ENCODE results near the gene HS6ST1. TPM values are rescaled to one million over a fixed set of nuclear protein-coding genes. Genes with fewer than 3 reads are reported as not detected.

HS6ST1 gene
- total and polyA plus RNA-seq, 2 of the 4 experiments (the other 2 are of a cell fraction): 29.9 to 36.9 TPM

GRCh38 chr2:128320192-128320905 is 1.7 kb upstream of the HS6ST1 start (continued):
- TF ChIP-seq MXI1 (IDR thresholded peaks at IDR 0.05; ENCODE audit: borderline replicate concordance, low read depth, low read length) (no peak), CHD1 (IDR thresholded peaks at IDR 0.05; ENCODE audit: low read depth, low read length) (no peak)

GRCh38 chr2:128319631-128320191 is 1.0 kb upstream of the HS6ST1 start:
- Histone ChIP-seq H3K9ac (ENCODE audit: low read depth, low read length) (no peak overlapping the region), H3K14ac (replicated peaks; ENCODE audit: low read depth, low read length) (no peak overlapping the region), H3K9me1 (ENCODE audit: insufficient read depth, low read length) (peaks cover 14% of the 10 kb centered on the region), H3K27me3 (ENCODE audit: control insufficient read depth, insufficient read depth, low read length) (no peaks in the 10 kb centered on the region), H4K8ac (ENCODE audit: low read depth in 2 of 2, low read length in 2 of 2) (no peak overlapping the region; a peak in 1 of 4 replicates), H3K79me1 (ENCODE audit: low read depth in 1 of 2, low read length in 2 of 2) (peaks cover 0 to 29% of the 10 kb centered on the region in 2 experiments; a peak in 2 of 4 replicates), H3K23ac (ENCODE audit: low read depth, low read length) (no peak overlapping the region), H3K9me3 (ENCODE audit: control insufficient read depth, insufficient read depth, low read length) (no peaks in the 10 kb centered on the region), H2AFZ (replicated peaks; ENCODE audit: low read length, poor library complexity) (no peak overlapping the region), H3K18ac (ENCODE audit: low read depth, low read length) (no peak overlapping the region), H3K56ac (ENCODE audit: extremely low read depth, insufficient read depth, low read length) (no peak overlapping the region), H3K27ac (ENCODE audit: insufficient read depth, low read length) (no peak overlapping the region), H3K4me2 (ENCODE audit: low read depth, low read length) (no peak overlapping the region; the same call in 1 of the 2 replicates), H3K36me3 (ENCODE audit: control insufficient read depth, insufficient read depth, low read length) (peaks cover 16% of the 10 kb centered on the region; the same call in 1 of the 2 replicates), H3K4me1 (ENCODE audit: control insufficient read depth, insufficient read depth, low read length) (peaks cover 15% of the 10 kb centered on the region; the same call in 1 of the 2 replicates), H2BK20ac (ENCODE audit: low read depth, low read length) (no peak overlapping the region), H4K20me1 (ENCODE audit: insufficient read depth, low read length) (peaks cover 32% of the 10 kb centered on the region), H2BK5ac (ENCODE audit: low read depth, low read length, poor library complexity, severe bottlenecking) (no peak overlapping the region), H2BK15ac (ENCODE audit: low read depth, low read length) (no peak overlapping the region), H4K5ac (ENCODE audit: low read depth, low read length) (no peak overlapping the region), H2AK9ac (replicated peaks; ENCODE audit: low read depth, low read length, poor library complexity) (peak overlapping the region; percentile 52), H3K4ac (ENCODE audit: low read depth, low read length) (no peak overlapping the region), H3K4me3 (ENCODE audit: insufficient read depth, low read depth, low read length) (no peak overlapping the region), H2AK5ac (ENCODE audit: low read depth, low read length) (no peak overlapping the region), H4K91ac (ENCODE audit: insufficient read depth, low read depth, low read length) (no peak overlapping the region), H2BK120ac (ENCODE audit: low read depth, low read length) (no peak overlapping the region)
- CTCF ChIA-PET: no interaction called here
- ATAC-seq (ENCODE audit: low read depth) (no peak), DNase-seq (no peak)
- dilution Hi-C loops (cut with HindIII; ENCODE audit: low sequenced_read_pairs, unreplicated experiment): no loop called here
- BruUV-seq (replicated peaks): no TSS peak
- WGBS, 2 experiments (ENCODE audit: extremely low coverage in 2 of 2, insufficient read length in 1 of 2): 96% methylated on average over 8 of the region's 38 CpGs; no CpG with 5 or more reads in 1 of the 2 experiments
- TF ChIP-seq MAFK (IDR thresholded peaks at IDR 0.05; ENCODE audit: low read depth, low read length): no peak
- TF ChIP-seq ELK1 (IDR thresholded peaks at IDR 0.05; ENCODE audit: borderline replicate concordance, low read depth, low read length): no peak
- TF ChIP-seq SMC3 (IDR thresholded peaks at IDR 0.05; ENCODE audit: low read depth, low read length): no peak
- no peak for TF ChIP-seq CEBPB (IDR thresholded peaks at IDR 0.05; ENCODE audit: low read depth, low read length)
- no peak for TF ChIP-seq MAZ (IDR thresholded peaks at IDR 0.05; ENCODE audit: borderline replicate concordance, low read depth, low read length)
- TF ChIP-seq RFX5 (IDR thresholded peaks at IDR 0.05; ENCODE audit: low read depth, low read length): no peak
- intact Hi-C loops (cut with micrococcal nuclease): loop anchor here (2.0 to 10.0 kb wide), 7 partner anchors 153 to 1603 kb away; no protein-coding TSS in a partner anchor
- in situ Hi-C loops (cut with MboI; ENCODE audit: low sequenced_read_pairs): loop anchor here (10.0 to 25.0 kb wide), 5 partner anchors 215 to 435 kb away; partner anchors contain the start of gene AMMECR1L
- POLR2A ChIA-PET (ENCODE audit: unreplicated experiment): no interaction called here

Data from IMR-90 (cell line).